DND-41 (cell line): Measurements from ENCODE around the gene CMTM7.

Experiments
- CTCF ChIP-seq: IDR thresholded peaks from 2 replicates; pipeline ENCODE4 v1.5.1; 2012; ENCODE audit warnings: borderline replicate concordance, low read length, moderate library complexity, mild to moderate bottlenecking; ENCODE audit not compliant: poor library complexity, severe bottlenecking; ENCODE audit errors: extremely low read depth
- EZH2 ChIP-seq: IDR thresholded peaks from 3 replicates; pipeline ENCODE4 v1.6.1; 2012; ENCODE audit warnings: borderline replicate concordance, low read depth, mild to moderate bottlenecking, moderate library complexity, low read length, inconsistent platforms; ENCODE audit not compliant: severe bottlenecking

- TF ChIP-seq CTCF (no peak), EZH2 (no peak)
These were observed 96.9 kb downstream of the CMTM7 start for GRCh38 chr3:32488474-32489008.
